B cell (primary cell): Measurements from ENCODE around the gene CPNE5.

Source experiments
- CTCF ChIP-seq: fragments of 200-600 bp; IDR thresholded peaks from one replicate; pipeline ENCODE4 v1.8.0; 2022; ENCODE audit warnings: antibody characterized with exemption, mild to moderate bottlenecking
- EZH2 ChIP-seq: IDR thresholded peaks from 2 replicates; pipeline ENCODE4 v1.6.1; 2012; ENCODE audit warnings: borderline replicate concordance, low read depth, mild to moderate bottlenecking, moderate library complexity, low read length; ENCODE audit not compliant: insufficient read depth, poor library complexity, severe bottlenecking

GRCh38 chr6:36797653-36798052 lies 41.6 kb downstream of the CPNE5 start:
- no peak for TF ChIP-seq EZH2
- TF ChIP-seq CTCF = no peak
